HG03135 (cell line): ENCODE data around the gene KANSL1L.
"Not testable (repeated sequence)": the region's sequence is repeated elsewhere in the genome, so short reads cannot be mapped to it uniquely, and the experiment has no call there.

ENCODE experiments used
- ATAC-seq: cut with Tn5 transposase; IDR thresholded peaks from one replicate; pipeline ENCODE4 v1.9.1; 2021; ENCODE audit warnings: mild to moderate bottlenecking, moderate library complexity; ENCODE audit not compliant: unreplicated experiment

Gene KANSL1L, protein sequence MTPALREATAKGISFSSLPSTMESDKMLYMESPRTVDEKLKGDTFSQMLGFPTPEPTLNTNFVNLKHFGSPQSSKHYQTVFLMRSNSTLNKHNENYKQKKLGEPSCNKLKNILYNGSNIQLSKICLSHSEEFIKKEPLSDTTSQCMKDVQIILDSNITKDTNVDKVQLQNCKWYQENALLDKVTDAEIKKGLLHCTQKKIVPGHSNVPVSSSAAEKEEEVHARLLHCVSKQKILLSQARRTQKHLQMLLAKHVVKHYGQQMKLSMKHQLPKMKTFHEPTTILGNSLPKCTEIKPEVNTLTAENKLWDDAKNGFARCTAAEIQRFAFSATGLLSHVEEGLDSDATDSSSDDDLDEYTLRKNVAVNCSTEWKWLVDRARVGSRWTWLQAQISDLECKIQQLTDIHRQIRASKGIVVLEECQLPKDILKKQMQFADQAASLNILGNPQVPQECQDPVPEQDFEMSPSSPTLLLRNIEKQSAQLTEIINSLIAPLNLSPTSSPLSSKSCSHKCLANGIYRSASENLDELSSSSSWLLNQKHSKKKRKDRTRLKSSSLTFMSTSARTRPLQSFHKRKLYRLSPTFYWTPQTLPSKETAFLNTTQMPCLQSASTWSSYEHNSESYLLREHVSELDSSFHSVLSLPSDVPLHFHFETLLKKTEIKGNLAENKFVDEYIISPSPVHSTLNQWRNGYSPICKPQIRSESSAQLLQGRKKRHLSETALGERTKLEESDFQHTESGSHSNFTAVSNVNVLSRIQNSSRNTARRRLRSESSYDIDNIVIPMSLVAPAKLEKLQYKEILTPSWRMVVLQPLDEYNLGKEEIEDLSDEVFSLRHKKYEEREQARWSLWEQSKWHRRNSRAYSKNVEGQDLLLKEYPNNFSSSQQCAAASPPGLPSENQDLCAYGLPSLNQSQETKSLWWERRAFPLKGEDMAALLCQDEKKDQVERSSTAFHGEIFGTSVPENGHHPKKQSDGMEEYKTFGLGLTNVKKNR

DNA sequence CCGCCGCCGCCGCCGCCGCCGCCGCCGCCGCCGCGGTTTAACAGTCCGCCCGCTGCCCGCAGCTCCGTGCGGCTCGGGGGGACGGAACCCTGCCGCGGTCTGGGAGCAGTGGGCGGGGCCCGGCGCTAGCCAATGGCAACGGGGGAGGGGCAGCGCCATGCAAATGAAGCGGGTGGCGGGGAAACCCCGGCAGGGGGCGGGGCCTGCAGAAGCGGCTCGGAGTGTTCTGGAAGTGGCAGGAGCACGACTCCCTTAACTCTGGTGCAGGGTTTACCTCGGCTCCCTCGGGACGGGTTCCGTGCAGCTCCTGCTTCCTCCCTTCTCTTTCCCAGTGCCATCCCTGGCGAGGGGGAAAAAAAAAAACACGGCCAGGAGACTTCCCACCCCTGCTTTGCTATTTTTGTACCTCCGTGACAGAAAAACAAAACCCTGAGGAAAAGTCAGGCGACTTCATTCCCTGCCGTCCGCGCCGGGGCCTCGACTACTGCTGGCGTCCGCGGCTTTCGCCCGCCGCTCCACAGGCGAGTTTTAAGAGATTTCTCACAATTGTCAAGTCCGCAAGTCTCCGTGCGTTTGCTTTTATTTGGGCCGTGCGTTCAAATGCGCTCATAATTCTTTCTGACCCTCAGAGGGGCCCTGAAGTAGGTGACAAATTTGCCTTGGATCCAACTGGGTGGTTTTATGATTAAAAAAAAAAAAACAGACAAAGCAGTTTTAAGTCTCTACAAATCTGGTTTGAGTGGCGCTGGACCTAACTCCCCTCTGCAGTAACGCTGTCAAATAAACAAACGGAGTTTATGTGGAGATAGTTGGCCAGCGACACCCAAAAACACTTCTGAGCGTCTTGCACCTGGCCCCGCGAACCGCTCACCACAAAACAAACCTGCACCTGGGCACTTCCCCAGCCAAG, at the start of gene KANSL1L:
Gene KANSL1L, minus strand, starts transcription at position 101 of the 910 bp plus-strand sequence. CDS start 16,827 bp downstream, outside the sequence.
- ATAC-seq, result peak; percentile 67

DNA sequence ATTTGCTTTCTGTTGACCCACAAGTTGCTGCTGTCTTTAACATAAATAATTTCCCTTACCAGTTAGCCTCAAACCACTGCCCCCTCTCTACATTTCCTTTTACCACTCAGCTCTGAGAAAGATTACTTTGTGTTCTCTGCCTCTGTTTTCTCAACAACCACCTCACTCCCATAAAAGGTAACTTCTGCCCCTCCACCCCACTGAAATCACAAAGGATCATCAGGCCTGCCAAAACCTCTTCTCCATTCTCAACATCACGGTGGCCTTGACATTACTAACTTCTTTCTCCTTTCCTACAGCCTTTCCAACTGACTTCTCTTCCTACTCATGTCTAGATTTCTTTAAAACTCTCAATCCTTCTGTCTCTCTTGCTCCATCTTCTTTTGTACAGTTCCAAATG, 43.9 kb upstream of the KANSL1L start:
- ATAC-seq, result no peak

DNA sequence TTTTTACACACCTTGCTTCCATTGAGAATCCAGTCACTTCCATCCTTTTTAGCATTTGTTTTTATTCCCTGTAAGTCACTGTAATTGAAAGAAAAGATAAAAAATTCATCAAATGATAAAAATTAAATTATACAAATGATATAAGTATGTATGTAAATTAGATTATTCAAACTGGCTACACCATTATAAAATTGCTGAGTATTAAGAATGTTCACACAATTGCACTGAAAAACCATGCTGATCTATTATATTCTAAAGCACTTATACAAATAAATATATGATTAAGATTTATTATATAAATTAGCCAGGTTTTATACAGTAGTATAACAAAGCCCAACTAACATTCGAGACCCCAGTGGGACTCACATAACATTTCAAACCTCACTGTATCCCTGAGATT, 39.0 kb upstream of the KANSL1L start:
- ATAC-seq, result no peak

DNA sequence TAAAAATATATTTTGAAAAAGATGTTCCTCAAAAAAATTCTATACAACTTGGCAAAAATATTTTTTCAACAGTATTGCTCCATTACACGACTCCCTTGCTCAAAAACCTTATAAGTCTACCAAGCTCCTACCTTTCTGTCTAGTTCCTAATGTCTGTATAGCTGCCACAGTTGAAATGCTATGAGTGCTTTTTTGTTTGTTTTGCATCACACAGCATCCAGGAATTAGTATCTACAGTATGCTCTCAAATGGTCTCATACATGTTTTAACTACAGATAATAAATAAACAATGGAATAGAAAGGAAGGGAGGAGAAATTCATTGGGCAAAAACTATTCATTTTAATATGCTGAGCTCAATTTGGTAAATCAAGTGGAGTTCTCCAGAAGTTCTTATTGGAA, 36.7 kb upstream of the KANSL1L start:
- ATAC-seq, result no peak

DNA sequence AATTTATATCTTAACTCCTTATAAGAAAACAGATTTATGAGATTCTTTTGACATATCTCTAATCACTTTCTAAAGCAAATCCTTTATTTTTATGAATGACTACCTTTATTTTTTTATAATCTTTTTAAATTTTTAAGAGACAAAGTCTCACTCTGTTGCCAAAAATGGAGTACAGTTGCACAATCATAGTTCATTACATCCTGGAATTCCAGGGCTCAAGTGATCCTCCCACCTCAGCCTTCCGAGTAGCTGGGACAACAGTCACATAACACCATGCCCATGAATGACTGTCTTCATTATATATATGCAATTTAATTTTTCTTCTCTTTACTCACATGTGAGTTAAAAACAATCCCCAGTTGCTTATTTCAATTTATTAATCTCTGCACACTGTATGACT, 32.3 kb upstream of the KANSL1L start:
- ATAC-seq, result no peak

DNA sequence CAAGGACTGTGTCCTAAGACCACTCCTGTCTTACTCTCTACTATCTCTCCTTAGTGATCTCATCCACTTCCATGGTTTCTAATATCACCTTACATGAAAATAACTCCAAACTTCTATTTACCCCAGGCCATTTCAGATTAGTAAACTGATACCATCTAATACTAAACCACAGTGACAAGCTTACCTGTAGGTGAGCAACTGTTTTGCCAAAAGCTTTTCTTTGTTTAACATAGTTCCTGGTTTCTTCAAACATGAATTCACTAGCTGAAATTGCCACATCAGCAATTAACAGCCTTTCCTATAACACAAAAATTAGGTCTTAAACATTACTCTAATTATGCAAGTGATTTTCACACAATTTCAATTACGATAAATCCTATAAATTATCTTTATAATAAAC, 31.9 kb upstream of the KANSL1L start:
- no peak for ATAC-seq

DNA sequence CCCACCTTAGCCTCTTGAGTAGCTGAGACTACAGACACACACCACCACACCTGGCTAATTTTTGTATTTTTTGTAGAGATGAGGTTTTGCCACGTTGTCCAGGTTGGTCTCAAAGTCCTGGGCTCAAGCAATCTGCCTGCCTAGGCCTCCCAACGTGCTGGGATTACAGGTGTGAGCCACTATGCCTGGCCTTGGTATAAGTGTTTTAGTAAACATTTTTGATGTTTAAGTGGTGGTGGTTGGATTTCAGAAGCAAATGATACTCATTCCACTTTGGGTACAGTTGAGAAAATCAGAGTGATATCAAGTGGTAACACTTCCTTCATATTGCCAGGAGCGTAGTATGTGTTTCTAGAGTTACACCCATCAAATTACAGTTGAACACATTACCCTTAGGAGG, 28.6 kb upstream of the KANSL1L start:
- no peak for ATAC-seq

DNA sequence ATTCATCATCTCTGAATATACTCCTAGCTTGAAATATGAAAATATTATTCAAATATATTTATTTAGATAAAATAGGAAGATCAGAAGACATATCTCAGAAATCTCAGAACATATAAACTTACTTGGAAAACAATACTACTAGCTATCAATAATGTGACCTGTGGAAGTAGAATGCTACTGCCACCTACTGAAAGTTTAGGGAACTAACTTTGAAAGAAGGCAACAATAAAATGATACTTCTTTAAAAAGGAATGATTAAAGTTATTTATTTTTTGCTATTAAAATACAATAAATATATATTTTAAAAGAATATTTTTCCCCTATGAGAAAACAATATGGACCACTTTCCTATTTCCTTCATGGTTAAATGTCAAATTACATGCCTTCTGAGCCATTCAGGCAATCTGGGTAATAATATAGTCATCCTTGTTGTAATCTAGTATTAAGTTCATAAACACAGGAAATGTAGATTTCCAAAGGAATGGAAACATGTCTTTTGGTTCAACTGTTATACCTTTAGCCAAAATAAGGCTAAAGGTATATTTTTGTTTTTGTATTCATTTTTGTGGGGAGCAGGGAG, 28.1 kb upstream of the KANSL1L start:
- peak; percentile 50 for ATAC-seq

DNA sequence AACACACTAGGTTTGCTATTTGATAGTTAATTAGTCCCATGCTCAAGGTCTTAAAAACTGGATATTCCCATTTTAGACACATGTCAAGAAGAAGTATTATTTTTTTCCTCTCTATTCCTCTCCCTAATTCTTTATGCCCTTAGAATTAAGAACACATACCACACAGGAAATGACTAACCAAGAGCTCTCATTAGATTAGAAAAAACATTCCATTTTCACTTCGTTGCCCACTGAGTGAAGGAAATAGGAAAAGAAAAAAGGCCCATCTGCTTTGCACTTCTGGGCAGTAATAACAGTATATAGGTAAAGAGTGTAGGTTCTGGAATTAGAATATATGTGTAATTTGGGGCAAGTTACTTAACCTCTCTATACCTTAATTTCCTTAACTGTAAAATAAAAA, 27.1 kb upstream of the KANSL1L start:
- no peak for ATAC-seq

DNA sequence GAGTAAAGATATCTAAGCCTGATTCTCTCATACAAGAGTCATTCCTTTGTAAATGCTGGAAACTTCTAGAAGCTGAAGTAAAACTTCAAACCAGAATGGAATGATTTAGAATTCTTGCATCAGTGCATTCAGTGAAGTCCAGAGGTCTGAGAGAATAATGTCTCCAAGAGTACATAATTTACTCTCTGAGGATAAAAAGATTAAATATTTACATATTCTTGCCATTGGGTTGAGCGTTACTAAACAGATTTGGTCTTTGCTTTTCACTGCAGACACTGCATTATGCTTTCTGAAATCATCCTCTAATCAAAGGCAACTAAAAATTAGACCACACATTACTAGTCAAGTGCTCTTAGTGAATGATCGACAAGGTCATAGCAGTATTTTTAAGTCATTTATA, 26.5 kb upstream of the KANSL1L start:
- ATAC-seq, result no peak

DNA sequence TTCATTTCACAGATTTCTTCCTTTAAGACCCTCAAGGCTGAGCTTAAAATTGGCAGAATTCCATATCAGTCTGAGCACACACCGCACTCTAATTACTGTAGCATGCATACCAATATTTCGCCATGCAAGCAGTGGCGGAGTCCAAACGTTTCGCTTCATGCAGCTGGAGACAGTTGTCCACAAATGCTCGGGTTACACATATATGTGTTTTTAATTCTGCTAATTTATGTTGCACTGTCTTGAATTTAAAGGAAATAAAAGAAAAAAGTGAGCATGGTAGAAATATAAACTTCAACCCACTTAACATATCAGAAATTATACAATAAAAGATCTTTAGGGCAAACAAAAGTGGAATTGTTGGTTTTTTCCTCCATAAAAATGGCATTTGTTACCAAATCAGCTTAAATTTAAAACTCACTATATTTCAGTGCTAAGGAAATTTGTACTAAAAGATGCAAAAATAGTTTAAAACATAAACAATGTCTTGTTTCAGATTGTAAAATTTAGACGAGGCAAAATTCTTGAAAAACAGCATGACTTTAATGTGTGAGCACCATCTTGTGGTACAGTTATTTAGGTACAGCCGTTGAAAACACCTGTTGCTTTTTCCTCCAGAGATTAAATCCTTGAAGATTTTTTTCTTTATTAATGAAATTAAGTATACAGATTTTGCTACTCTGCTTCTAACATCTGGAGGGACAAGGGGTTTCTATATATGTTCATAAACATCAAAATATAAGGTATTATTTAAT, 24.1 kb upstream of the KANSL1L start:
- ATAC-seq, result peak; percentile 45

DNA sequence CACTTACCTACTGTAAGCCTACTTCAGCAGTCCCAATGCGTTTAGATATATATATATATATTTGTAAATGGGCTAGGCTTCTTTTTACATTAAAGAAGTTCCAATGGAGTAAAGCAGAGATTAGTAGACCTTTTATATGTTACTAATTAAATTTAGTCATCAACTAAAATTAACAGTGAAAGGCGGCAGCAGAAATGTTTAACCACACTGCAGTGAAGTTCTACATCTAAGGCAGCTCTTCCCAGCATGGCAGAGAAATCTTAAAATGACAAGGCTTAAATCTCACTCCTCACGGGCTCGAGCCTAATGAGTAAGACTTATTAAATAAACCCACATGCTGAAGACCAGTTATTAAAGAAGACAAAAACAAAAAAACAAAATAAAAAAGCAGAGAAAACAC, 19.1 kb upstream of the KANSL1L start:
- ATAC-seq, result peak; percentile 52

DNA sequence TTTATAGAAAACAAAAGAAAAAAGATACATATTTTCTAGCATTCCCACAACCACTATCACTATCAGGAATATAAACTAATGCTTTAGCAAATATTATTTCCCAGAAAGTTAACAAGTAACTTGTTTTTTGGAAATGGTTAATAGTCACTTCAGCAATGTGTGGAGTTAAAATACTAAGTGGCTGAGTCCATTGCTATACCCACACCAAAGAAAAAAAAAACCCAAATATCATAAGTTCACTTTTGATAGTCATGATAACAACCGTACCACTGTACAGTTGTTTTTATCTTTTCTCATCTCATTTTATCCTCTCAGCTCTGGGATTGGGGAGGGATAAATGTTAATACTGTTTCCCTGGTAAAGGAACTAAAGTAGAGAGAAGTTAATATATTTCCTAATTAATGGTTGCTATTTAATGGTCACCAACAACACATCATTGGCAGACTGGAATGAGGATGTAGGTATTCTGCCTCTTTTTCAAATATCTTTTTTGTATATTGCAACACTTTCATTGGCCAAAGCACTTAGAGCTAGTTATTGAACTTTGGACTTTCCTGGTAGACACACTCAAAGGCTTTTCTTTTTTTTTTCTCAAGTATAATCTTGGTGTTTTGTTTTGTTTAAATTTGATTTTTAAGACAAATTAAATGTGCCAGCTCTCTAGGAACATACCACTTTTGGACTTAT, 18.4 kb upstream of the KANSL1L start:
- peak; percentile 59 for ATAC-seq

DNA sequence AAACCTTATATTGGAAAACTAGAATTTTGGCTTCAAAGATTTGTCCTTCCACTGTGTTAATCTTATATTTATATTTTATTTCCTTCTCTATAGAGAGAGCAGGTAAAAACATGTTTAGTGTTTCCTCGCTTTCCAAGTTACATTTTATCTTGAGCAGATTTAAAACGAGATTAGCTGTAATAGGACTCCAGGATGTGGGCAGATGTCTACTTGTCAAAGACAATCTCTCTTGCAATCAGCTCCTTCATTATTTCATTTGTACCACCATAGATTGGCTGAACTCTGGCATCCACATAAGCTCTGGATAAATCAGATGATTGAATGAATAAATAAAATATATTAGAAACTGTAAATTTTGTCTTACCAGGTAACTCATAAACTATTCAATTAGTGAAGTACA, 17.5 kb upstream of the KANSL1L start:
- no peak for ATAC-seq

DNA sequence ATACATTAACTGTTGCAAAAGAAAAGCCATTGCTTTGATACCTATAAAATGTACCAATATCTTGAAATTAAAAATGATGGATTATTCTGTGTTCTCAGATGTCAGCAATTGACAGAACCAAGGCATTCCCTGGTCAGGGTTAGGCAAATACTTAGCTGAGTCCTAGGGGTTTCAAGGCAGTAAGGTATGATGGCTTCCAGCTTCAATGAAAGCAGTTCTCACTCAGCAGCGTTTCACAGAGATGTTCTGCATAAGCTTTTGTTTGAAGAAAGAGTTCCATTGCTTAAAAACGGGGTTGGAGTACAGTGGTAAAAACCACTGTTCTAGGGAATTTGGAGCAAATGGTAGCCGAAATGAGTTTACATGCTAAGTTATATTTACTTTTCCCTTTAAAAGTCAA, 17.0 kb upstream of the KANSL1L start:
- ATAC-seq, result no peak

DNA sequence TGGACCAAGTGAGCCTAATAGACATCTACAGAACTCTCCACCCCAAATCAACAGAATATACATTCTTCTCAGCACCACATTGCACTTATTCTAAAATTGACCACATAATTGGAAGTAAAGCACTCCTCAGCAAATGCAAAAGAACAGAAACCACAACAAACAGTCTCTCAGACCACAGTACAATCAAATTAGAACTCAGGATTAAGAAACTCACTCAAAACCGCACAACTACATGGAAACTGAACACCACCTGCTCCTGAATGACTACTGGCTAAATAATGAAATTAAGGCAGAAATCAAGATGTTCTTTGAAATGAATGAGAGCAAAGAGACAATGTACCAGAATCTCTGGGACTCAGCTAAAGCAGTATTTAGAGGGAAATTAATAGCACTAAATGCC, 12.7 kb upstream of the KANSL1L start:
- ATAC-seq, result not testable (repeated sequence)

DNA sequence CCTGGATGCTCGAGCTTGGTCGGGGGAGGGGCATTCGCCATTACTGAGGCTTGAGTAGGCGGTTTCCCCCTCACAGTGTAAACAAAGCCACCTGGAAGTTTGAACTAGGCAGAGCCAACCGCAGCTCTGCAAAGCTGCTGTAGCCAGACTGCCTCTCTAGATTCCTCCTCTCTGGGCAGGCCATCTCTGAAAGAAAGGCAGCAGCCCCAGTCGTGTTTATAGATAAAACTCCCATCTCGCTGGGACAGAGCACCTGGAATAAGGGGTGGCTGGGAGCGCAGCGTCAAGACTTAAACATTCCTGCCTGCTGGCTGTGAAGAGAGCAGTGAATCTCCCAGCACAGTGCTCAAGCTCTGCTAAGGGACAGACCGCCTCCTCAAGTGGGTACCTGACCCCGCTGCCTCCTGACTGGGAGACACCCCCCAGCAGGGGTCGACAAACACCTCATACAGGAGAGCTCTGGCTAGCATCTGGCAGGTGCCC, 10.4 kb upstream of the KANSL1L start:
- ATAC-seq, result not testable (repeated sequence)

DNA sequence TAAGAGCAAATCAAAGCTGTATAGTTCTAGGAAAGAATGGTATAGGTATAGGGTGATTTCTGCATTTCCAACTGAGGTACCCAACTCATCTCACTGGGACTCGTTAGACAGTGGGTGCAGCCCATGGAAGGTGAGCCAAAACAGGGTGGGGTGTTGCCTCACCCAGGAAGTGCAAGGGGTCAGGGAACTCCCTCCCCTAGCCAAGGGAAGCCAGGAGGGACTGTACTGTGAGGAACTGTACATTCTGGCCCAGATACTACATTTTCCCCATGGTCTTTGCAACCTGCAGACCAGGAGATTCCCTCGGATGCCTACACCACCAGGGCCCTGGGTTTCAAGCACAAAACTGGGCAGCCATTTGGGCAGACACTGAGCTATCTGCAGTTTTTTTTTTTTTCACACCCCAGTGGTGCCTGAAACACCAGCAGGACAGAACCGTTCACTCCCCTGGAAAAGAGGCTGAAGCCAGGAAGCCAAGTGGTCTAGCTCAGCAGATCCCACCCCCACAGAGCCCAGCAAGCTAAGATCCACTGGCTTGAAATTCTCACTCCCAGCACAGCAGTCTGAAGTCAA, 9.9 kb upstream of the KANSL1L start:
- ATAC-seq, result not testable (repeated sequence)

DNA sequence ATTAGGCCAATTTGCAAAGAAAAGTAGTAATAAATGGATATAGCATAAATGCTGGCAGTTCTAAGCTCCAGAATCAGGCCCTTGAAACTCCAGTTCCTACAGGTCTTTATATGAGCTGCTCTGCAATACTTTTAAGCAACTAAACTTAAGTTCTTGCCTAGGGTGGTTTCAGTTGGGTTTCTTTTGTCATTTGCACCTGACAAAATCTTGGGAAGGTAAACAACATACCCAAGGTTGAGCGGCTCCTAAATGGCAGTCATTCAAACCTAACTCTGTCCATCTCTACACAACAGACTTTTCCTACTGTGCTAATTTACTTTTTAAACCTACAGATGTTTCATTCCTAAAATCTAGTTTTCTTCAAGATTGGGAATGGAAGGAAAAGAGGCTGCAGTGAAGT, 9.3 kb upstream of the KANSL1L start:
- no peak for ATAC-seq
